GM19043 (cell line): ENCODE results near the gene TP53BP1.
A peak's percentile ranks its signal among the peaks of the same experiment; 100 is the strongest.

Experiments used
- ATAC-seq: cut with Tn5 transposase; IDR thresholded peaks from one replicate; pipeline ENCODE4 v1.9.1; 2021; ENCODE audit warnings: low read depth; ENCODE audit not compliant: unreplicated experiment

The TP53BP1 gene

DNA sequence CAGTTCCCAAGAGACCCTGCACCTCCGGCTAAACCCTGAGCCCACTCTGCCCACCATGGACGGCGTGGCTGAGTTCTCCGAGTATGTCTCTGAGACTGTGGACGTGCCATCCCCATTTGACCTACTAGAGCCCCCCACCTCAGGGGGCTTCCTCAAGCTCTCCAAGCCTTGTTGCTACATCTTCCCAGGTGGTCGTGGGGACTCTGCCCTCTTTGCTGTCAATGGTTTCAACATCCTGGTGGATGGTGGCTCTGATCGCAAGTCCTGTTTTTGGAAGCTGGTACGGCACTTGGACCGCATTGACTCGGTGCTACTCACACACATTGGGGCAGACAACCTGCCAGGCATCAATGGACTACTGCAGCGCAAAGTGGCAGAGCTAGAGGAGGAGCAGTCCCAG lies 28.5 kb upstream of the TP53BP1 start:
- no peak for ATAC-seq

- ATAC-seq: no peak
Measured at GRCh38 chr15:43520138-43520537, 27.2 kb upstream of the TP53BP1 start.

- no peak for ATAC-seq
Measured at GRCh38 chr15:43519196-43519595, 26.2 kb upstream of the TP53BP1 start.

- ATAC-seq: no peak
Measured at GRCh38 chr15:43518197-43518761, 25.3 kb upstream of the TP53BP1 start.

GRCh38 chr15:43517354-43518196 lies 24.6 kb upstream of the TP53BP1 start, which contains the start of gene MAP1A:
Gene MAP1A, plus strand, starts transcription at chr15:43517608. Its CDS starts 3,866 bp downstream, at chr15:43521474.
- no peak for ATAC-seq

DNA sequence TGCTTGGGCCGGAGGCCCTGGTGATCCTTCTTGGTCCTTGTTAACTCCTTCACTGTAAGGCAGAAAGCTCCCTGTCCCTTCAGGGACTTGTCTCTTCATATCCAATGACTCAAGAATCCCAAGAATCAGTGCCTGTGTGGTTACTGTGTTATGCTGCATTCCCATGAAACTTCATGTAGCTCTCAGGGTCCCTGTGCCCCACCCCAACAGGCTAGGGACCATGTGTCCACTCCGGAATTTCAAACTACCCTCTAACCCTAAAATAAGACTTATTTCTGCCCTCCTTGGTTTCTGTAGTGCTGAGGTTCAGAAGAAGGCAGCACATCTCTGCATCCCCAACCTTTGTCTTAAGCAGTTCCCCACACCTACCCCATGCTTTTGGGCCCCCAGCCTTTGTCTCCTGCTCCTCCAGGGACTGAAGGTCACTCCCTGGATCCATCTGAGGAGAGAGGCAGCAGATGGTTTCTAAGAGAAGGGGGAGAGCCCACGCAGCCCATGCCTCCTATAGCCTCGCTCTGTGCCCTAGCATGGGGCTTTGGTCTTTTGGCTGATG lies 23.9 kb upstream of the TP53BP1 start:
- no peak for ATAC-seq

- ATAC-seq: no peak
Measured at GRCh38 chr15:43516185-43516584, 23.2 kb upstream of the TP53BP1 start.

GRCh38 chr15:43515741-43516140 lies 22.8 kb upstream of the TP53BP1 start:
- no peak for ATAC-seq

DNA sequence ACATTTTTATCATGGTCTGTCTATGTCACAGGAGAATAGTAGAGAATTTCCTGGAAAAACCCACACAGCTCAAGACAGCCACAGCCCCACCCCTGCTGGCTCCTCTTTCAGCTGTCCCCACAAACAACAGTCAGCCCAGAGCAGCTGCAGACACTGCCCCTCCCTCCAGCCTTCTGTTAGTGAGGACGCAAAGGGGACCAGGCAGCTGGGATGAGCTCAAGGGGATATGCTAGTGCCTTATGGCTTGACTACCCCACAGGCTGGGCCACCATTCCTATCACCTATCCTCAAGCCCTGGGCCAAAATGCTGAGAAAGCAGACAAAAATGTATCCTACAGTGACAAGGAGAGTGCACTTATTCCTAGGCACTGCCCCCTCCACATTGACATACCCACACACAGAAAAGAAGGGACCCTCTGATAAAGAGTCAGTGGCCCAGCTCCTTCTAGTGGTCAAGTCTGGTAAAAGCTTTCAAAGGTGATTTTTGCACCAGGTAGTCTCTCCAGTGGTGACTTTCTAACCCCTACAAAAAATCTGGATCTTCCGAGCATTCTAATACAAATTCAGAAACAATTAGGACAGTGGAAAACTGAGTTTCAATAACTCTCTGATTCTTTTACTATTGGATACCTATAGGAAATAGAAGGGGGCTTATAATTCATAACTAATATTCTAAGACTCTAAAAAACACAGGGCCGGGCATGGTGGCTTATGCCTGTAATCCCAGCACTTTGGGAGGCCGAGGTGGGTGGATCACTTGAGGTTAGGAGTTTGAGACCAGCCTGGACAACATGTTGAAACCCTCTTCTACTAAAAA lies 21.5 kb upstream of the TP53BP1 start:
- no peak for ATAC-seq

- no peak for ATAC-seq
Measured at GRCh38 chr15:43513550-43513949, 20.6 kb upstream of the TP53BP1 start.

GRCh38 chr15:43511012-43511885 lies 18.3 kb upstream of the TP53BP1 start:
- no peak for ATAC-seq

DNA sequence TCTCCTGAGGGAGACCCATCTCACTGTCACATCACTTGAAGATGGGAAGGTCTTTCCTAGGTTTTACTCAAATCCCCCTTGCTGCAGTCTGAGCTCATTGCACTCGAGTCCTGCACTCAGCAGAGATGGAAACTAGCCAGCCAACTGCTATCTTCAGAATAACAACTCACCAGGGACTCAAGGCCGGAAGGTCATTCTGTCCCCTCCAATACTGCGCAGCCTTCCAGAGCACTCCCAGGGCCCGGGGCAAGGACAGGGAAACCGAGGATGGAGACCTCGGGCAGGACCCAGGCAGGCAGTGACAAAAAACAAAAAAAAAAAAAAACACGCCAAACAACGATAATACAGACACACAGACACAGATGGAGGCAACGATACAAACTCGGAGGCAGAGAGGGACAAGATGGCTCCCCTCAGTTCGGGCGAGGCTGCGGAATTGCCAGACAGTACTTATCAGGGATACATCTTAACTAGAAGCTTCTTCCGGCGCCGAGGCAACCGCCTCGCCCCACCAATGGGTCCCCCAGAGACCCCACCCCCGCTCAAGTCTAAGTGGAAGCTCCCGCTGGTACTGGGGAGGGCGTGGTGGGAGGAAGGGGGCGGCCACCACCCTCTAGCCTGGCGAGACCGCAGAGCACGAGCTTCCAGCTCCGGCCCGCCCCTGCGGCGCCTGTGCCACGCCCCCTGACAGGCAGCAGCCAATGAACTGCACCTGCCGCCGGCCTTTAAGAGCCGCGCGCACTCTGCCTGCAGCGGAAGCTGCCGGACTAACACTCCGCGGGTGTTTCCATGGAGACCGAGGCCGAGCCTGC lies 17.4 kb upstream of the TP53BP1 start:
- ATAC-seq: peak; percentile 93

DNA sequence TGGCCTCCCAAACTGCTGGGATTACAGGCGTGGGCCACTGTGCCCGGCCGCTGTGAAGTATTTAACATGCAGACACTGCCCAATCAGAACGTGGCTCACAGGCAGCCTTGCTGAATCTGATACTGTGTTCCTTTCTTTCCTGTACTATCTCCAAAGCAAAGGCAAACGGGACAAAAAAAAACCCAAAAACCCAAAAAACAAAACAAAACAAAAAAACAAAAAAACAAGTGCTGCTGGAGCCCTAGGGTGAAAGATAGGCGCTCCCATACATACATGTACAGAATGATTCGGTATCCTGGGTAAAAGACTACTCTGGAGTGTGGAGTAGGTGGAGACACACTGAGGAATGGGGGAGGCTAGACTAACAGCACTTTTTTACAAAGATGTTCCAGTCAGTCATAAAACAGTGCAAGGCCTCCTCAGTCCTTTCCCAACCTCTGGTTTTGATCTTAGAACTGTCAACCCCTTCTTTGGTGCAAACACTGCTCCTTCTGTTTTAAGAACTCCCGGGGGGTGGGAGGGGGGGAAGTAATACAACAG lies 16.8 kb upstream of the TP53BP1 start:
- ATAC-seq: no peak

GRCh38 chr15:43508991-43509659 lies 16.2 kb upstream of the TP53BP1 start:
- no peak for ATAC-seq

GRCh38 chr15:43508421-43508820 lies 15.5 kb upstream of the TP53BP1 start:
- no peak for ATAC-seq

DNA sequence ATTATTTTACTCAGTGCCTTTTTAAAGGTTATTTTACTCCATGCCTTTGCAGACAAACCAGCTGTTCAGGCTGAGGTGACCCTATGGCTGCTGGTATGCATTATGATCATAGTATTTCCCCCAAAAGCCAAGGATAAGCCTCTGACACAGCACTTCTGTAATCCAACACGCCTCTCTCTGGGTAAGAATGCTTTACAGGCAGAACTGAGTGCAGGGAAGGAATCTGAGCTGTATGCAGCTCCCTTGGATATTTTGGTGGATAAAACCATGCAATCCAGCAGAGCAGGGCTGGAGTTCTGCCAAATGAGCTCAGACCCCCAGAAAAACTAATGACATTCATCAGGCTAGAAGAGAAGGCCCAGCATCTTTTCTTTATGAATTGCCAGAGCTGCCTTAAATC lies 12.8 kb upstream of the TP53BP1 start:
- ATAC-seq: no peak

DNA sequence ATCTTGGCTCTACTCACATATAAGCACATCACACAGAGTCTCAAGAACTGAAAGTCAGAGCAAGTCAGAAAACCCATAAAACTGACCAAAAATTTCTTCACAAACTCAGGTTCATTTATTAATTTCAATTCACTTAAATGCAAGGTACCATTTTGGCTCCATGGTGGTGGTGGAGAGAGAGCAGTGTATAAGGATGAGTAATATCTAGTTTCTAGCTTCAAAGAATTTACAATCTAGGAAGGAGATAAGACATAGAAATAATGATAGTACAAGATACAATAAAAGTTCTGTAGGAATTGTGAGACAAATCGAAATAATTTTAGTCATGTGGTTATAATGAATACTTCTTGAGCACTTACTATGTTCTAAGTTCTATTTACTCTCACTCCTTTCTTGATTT lies 6.7 kb upstream of the TP53BP1 start:
- ATAC-seq: no peak

DNA sequence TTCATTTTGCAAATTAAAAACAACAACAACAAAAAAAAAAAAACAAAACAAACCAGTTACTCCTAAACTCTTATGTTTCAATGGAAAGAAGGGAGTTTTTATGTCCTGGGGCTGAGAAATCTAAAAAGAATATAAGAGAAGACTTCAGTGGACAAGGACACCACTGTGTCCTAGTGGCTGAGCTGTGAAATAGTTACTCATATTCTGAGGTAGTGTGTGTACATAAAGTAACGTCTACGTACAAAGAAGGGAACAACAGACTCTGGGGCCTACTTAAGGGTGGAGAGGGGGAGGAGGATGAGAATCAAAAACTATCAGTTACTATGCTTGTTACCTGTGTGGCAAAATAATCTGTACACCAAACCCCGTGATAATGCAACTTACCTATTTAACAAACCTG lies 6.0 kb upstream of the TP53BP1 start:
- ATAC-seq: no peak
